Measurements from ENCODE around the gene SPRN.
"Not testable (repeated sequence)": the region's sequence is repeated elsewhere in the genome, so short reads cannot be mapped to it uniquely, and the experiment has no call there.

The SPRN gene

GRCh38 chr10:133384071-133384470 is 40.4 kb downstream of the SPRN start:
- DNase-seq = no peak

GRCh38 chr10:133383551-133383950 is 40.9 kb downstream of the SPRN start:
- DNase-seq = no peak

- DNase-seq = no peak
Measured at GRCh38 chr10:133381036-133381435, 43.4 kb downstream of the SPRN start.

- no peak for DNase-seq
Measured at GRCh38 chr10:133379801-133380666, 44.4 kb downstream of the SPRN start.

GRCh38 chr10:133379152-133379800 is 45.1 kb downstream of the SPRN start, which contains the start of gene PAOX:
Gene PAOX (plus strand): TSS chr10:133379262. CDS start chr10:133379317, 55 bp downstream.
- DNase-seq = peak; percentile 61 to 75

GRCh38 chr10:133378251-133379096 is 46.0 kb downstream of the SPRN start:
- peak; percentile 37 to 62 for DNase-seq

- no peak for DNase-seq
Measured at GRCh38 chr10:133377818-133378250, 46.6 kb downstream of the SPRN start.

GRCh38 chr10:133377025-133377817 is 47.2 kb downstream of the SPRN start:
- DNase-seq = no peak

- not testable (repeated sequence) for DNase-seq
Measured at GRCh38 chr10:133376183-133376582, 48.2 kb downstream of the SPRN start.

- no peak for DNase-seq
Measured at GRCh38 chr10:133375357-133376115, 48.9 kb downstream of the SPRN start.

- DNase-seq = peak; percentile 91 to 94
Measured at GRCh38 chr10:133373174-133374090, 51.0 kb downstream of the SPRN start, which contains the start of gene ECHS1. Gene ECHS1 (minus strand): TSS chr10:133373354. CDS start chr10:133373333, 21 bp downstream.

GRCh38 chr10:133372507-133372906 is 51.9 kb downstream of the SPRN start:
- DNase-seq = no peak

Measured in CD4-positive, alpha-beta T cell treated with Interferon alpha-2 for 1 hour (primary cell).